Stomach (tissue), 4 donors: ENCODE measurements around the gene BCAS1.

Experiments
- EP300 ChIP-seq: sonication (generic); formaldehyde crosslinking; IDR thresholded peaks from one replicate; pipeline ENCODE4 v1.6.1; 2017; ENCODE audit warnings: antibody characterized with exemption
- POLR2A ChIP-seq, 4 donors: fragments of 450-650 bp; IDR thresholded peaks; one replicate each; pipeline ENCODE4 v1.6.1; 2016; ENCODE audit warnings: antibody characterized with exemption in 4 of 4, control low read depth in 2 of 4, mild to moderate bottlenecking in 1 of 4, moderate library complexity in 1 of 4
- POLR2AphosphoS5 ChIP-seq, 3 donors: sonication (generic); formaldehyde crosslinking; IDR thresholded peaks; one replicate each; pipeline ENCODE4 v1.6.1; 2016; ENCODE audit warnings: antibody characterized with exemption in 3 of 3
- TF ChIP-seq, protein P1 (sequence below), 7 experiments: fragments of 450-650 bp in 4 of 7; fragments of 200-600 bp in 3 of 7; sonication (generic) in 3 of 7; IDR thresholded peaks; one replicate each; pipeline ENCODE4 v1.5.1; 2016 to 2019; ENCODE audit warnings: antibody characterized with exemption in 7 of 7, control low read depth in 2 of 7, mild to moderate bottlenecking in 1 of 7

GRCh38 chr20:54015496-54015895 is 54.9 kb downstream of the BCAS1 start:
- no peak for TF ChIP-seq POLR2AphosphoS5 (IDR thresholded peaks at IDR 0.05)
- TF ChIP-seq POLR2A (IDR thresholded peaks at IDR 0.05), result no peak
- TF ChIP-seq, protein P1, sequence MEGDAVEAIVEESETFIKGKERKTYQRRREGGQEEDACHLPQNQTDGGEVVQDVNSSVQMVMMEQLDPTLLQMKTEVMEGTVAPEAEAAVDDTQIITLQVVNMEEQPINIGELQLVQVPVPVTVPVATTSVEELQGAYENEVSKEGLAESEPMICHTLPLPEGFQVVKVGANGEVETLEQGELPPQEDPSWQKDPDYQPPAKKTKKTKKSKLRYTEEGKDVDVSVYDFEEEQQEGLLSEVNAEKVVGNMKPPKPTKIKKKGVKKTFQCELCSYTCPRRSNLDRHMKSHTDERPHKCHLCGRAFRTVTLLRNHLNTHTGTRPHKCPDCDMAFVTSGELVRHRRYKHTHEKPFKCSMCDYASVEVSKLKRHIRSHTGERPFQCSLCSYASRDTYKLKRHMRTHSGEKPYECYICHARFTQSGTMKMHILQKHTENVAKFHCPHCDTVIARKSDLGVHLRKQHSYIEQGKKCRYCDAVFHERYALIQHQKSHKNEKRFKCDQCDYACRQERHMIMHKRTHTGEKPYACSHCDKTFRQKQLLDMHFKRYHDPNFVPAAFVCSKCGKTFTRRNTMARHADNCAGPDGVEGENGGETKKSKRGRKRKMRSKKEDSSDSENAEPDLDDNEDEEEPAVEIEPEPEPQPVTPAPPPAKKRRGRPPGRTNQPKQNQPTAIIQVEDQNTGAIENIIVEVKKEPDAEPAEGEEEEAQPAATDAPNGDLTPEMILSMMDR (IDR thresholded peaks at IDR 0.05), result no peak
- no peak for TF ChIP-seq EP300
